ENCODE results near the gene ADGRD1. TPM values are rescaled to one million over a fixed set of nuclear protein-coding genes. Genes with fewer than 3 reads are reported as not detected.

ADGRD1 gene
- total RNA-seq, 4 donors from 2014 or later, result 28.2 to 52.4 (median 41.8) TPM

GRCh38 chr12:130966443-130967030 is 12.8 kb downstream of the ADGRD1 start:
- Histone ChIP-seq H3K27ac (replicated peaks in 1 of 4) (no peak overlapping the region), H3K36me3 (peaks cover 0 to 37% (median 30%) of the 10 kb centered on the region in 4 donors), H3K9me3 (no peaks in the 10 kb centered on the region), H3K4me1 (peaks cover 16 to 23% (median 20%) of the 10 kb centered on the region in 4 donors), H3K4me3 (no peak overlapping the region), H3K27me3 (no peaks in the 10 kb centered on the region)
- TF ChIP-seq POLR2AphosphoS5 (IDR thresholded peaks at IDR 0.05), result no peak
- TF ChIP-seq CTCF (IDR thresholded peaks at IDR 0.05), result no peak
- no peak for TF ChIP-seq POLR2A (IDR thresholded peaks at IDR 0.05; ENCODE audit: low read depth)
- no peak for TF ChIP-seq EP300 (IDR thresholded peaks at IDR 0.05)
- intact Hi-C loops (cut with DNase I), result no loop called here
- no peak for DNase-seq (ENCODE audit: extremely low spot score)
- 95% methylated on average over 15 of the region's 15 CpGs for WGBS

DNA sequence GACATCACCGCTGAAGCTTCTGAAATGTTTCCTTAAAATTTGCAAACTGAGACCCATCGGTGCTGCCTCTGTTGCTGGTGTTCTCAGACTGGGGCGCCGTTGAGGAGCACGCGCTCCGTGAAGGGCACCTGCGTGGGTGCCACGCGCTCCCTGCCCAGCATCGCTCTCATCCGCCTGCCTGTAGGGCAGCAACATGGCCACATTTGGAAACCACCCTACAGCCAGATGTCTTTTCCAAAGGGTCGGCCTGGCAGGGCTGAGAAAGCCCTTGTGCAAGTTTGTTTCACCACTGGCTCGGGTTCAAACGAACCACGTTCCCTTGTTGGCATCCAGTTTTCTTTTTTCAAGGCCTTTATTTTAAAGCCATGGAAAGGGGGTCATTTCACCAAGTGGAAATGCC is 13.9 kb downstream of the ADGRD1 start:
- TF ChIP-seq CTCF (IDR thresholded peaks at IDR 0.05) (no peak), EP300 (IDR thresholded peaks at IDR 0.05) (no peak), POLR2AphosphoS5 (IDR thresholded peaks at IDR 0.05) (no peak), POLR2A (IDR thresholded peaks at IDR 0.05; ENCODE audit: low read depth) (no peak)
- Histone ChIP-seq H3K4me3 (no peak overlapping the region), H3K36me3 (peaks cover 0 to 48% (median 38%) of the 10 kb centered on the region in 4 donors), H3K27me3 (no peaks in the 10 kb centered on the region), H3K9me3 (no peaks in the 10 kb centered on the region), H3K27ac (replicated peaks in 1 of 4) (no peak overlapping the region), H3K4me1 (peaks cover 11 to 20% (median 18%) of the 10 kb centered on the region in 4 donors)
- intact Hi-C loops (cut with DNase I), result no loop called here
- WGBS, result 96% methylated on average over 16 of the region's 16 CpGs
- DNase-seq (ENCODE audit: extremely low spot score), result no peak

GRCh38 chr12:130968611-130969010 is 14.9 kb downstream of the ADGRD1 start:
- H3K27ac ChIP-seq (replicated peaks in 1 of 4), result no peak overlapping the region
- peaks cover 9 to 25% (median 21%) of the 10 kb centered on the region in 4 donors for H3K4me1 ChIP-seq

DNA sequence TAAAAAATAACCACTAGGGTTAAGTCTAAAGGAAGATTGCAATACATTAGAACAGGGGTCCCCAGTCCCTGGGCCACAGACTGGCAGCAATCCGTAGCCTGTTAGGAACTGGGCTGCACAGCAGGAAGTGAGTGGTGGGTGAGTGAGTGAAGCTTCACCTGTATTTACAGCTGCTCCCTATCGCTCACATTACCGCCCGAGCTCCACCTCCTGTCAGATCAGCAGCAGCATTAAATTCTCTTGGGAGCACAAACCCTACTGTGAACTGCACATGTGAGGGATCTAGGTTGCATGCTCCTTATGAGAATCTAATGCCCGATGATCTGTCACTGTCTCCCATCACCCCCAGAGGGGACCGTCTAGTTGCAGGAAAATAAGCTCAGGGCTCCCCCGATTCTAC is 15.5 kb downstream of the ADGRD1 start:
- intact Hi-C loops (cut with DNase I), result no loop called here
- Histone ChIP-seq H3K27me3 (no peaks in the 10 kb centered on the region), H3K36me3 (peaks cover 4 to 62% (median 46%) of the 10 kb centered on the region in 4 donors), H3K4me3 (no peak overlapping the region), H3K27ac (replicated peaks in 1 of 4) (no peak overlapping the region), H3K9me3 (no peaks in the 10 kb centered on the region), H3K4me1 (peaks cover 9 to 28% (median 21%) of the 10 kb centered on the region in 4 donors)
- no peak for DNase-seq (ENCODE audit: extremely low spot score)
- no peak for TF ChIP-seq EP300 (IDR thresholded peaks at IDR 0.05)
- TF ChIP-seq POLR2A (IDR thresholded peaks at IDR 0.05; ENCODE audit: low read depth), result no peak
- no peak for TF ChIP-seq POLR2AphosphoS5 (IDR thresholded peaks at IDR 0.05)
- no peak for TF ChIP-seq CTCF (IDR thresholded peaks at IDR 0.05)
- 88% methylated on average over 7 of the region's 7 CpGs for WGBS

More at GRCh38 chr12:130968611-130969010, 14.9 kb downstream of the ADGRD1 start:
- no peak overlapping the region for H3K4me3 ChIP-seq
- H3K9me3 ChIP-seq, result no peaks in the 10 kb centered on the region
- peaks cover 4 to 57% (median 43%) of the 10 kb centered on the region in 4 donors for H3K36me3 ChIP-seq
- TF ChIP-seq POLR2A (IDR thresholded peaks at IDR 0.05; ENCODE audit: low read depth), result no peak
- no peak for TF ChIP-seq POLR2AphosphoS5 (IDR thresholded peaks at IDR 0.05)
- TF ChIP-seq EP300 (IDR thresholded peaks at IDR 0.05), result no peak
- TF ChIP-seq CTCF (IDR thresholded peaks at IDR 0.05), result no peak
- no peaks in the 10 kb centered on the region for H3K27me3 ChIP-seq
- DNase-seq (ENCODE audit: extremely low spot score), result no peak
- intact Hi-C loops (cut with DNase I), result no loop called here
- WGBS, result 93% methylated on average over 7 of the region's 7 CpGs

Data from esophagus muscularis mucosa (tissue), 4 donors.